Thymus (tissue), 11 donors: ENCODE data around the gene SETD7. TPM values are rescaled to one million over a fixed set of nuclear protein-coding genes. Genes with fewer than 3 reads are reported as not detected.
"Not testable (repeated sequence)": the region's sequence is repeated elsewhere in the genome, so short reads cannot be mapped to it uniquely, and the experiment has no call there.

Experiments used
- DNase-seq, 9 donors: peaks; one replicate each; pipeline ENCODE4 v3.0.0-alpha.2; 2013; ENCODE audit warnings: low spot score in 9 of 9, low read depth in 6 of 9, missing footprints in 1 of 9
- H3K27ac ChIP-seq, 2 donors: one replicate each; pipeline ENCODE4 v1.5.1; 2013; ENCODE audit warnings: control low read depth in 1 of 2, low read depth in 1 of 2, low read length in 1 of 2, mild to moderate bottlenecking in 1 of 2, moderate library complexity in 1 of 2
- H3K27me3 ChIP-seq, 2 donors: one replicate each; pipeline ENCODE4 v1.5.1; 2013; ENCODE audit warnings: low read length in 1 of 2; ENCODE audit not compliant: control insufficient read depth in 2 of 2, insufficient read depth in 1 of 2
- H3K36me3 ChIP-seq, 2 donors: one replicate each; pipeline ENCODE4 v1.5.1; 2013; ENCODE audit warnings: low read length in 1 of 2, mild to moderate bottlenecking in 1 of 2, moderate library complexity in 1 of 2; ENCODE audit not compliant: control insufficient read depth in 2 of 2, insufficient read depth in 2 of 2
- H3K4me1 ChIP-seq, 2 donors: one replicate each; pipeline ENCODE4 v1.5.1; 2013; ENCODE audit warnings: low read length in 2 of 2; ENCODE audit not compliant: control insufficient read depth in 2 of 2, insufficient read depth in 2 of 2
- H3K4me3 ChIP-seq, 2 donors: one replicate each; pipeline ENCODE4 v1.5.1; 2013; ENCODE audit warnings: low read length in 2 of 2, control low read depth in 1 of 2, mild to moderate bottlenecking in 1 of 2
- H3K9me3 ChIP-seq, 2 donors: one replicate each; pipeline ENCODE4 v1.5.1; 2013; ENCODE audit warnings: low read length in 1 of 2, mild to moderate bottlenecking in 1 of 2; ENCODE audit not compliant: control insufficient read depth in 2 of 2, insufficient read depth in 1 of 2
- WGBS: extraction: QIAGEN DNeasy Blood & Tissue Kit; methylation state at CpG from one replicate; pipeline ENCODE4 v1.1.7; 2013; 5-methylcytosine and 5-hydroxymethylcytosine counted together
- polyA plus RNA-seq: library from polyadenylated mRNA; stranded (reverse); fragments of 200-250 nt; gene quantifications from one replicate; pipeline ENCODE4 v1.2.3, GENCODE V29; 2013
- total RNA-seq: library from RNA; stranded (reverse); fragments of 120-200 nt; gene quantifications from one replicate; pipeline ENCODE4 v1.2.4, GENCODE V29; 2013
- donor health status: healthy.

Gene SETD7
- total and polyA plus RNA-seq, 2 donors = 6.0 to 15.6 TPM

DNA sequence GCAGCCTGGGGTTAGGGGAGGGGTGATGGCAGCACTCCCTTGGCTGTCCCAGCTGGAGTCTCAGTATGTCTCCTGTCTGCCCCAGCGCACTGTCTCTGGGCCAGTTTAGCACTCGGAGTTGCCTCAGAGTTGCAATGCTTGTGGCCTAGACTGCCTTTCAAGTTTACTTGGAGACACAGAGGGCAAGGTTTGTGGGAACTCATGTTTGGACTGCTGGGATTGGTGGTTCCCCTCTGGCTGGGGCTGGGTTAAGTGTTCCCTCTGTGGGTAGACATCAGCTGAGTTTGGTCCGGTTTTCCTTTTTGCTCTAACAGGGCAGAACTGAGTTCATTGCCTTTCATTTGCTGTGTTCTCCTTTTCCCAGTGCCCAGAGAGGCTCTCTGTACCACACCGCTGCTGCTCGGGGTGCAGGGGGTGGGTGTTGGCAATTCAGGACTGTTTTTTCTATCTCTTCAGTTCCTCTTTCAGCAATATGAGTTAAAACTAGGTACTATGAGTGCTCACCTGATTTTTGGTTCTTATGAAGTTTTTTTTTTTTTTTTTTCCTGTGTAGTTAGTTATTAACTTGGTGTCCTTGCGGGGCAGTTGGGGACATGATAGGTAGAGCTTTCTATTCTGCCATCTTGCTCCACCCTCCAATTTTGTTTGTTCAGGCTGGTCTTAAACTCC lies 84.9 kb downstream of the SETD7 start:
- Histone ChIP-seq H3K4me1 (no peaks in the 10 kb centered on the region), H3K36me3 (peaks cover 0 to 8% of the 10 kb centered on the region in 2 donors), H3K9me3 (peaks cover 2 to 11% of the 10 kb centered on the region in 2 donors), H3K27me3 (no peaks in the 10 kb centered on the region), H3K4me3 (no peak overlapping the region), H3K27ac (no peak overlapping the region)
- 97% methylated on average over 6 of the region's 6 CpGs for WGBS
- DNase-seq = no peak

DNA sequence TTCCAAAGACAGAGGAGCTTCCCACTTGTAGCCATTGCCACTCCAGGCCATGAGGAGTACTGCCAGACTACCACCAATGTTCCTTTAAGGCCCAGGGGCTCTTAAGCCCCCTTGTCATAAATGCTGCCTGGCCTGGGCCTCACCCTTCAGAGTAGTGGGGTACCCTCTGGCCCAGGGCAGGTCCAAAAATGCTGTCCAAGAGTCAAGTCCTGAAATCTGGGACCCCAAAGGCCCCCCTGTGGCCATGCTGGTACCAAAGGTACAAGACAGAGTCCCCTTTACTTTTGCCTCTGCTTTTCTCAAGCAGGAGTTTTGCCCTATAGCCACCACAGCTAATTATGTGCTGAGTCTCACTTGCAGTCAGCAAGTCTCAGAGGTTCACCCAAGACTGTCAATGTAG lies 85.7 kb downstream of the SETD7 start:
- Histone ChIP-seq H3K9me3 (peaks cover 2 to 14% of the 10 kb centered on the region in 2 donors), H3K4me1 (no peaks in the 10 kb centered on the region), H3K36me3 (peaks cover 0 to 8% of the 10 kb centered on the region in 2 donors)

DNA sequence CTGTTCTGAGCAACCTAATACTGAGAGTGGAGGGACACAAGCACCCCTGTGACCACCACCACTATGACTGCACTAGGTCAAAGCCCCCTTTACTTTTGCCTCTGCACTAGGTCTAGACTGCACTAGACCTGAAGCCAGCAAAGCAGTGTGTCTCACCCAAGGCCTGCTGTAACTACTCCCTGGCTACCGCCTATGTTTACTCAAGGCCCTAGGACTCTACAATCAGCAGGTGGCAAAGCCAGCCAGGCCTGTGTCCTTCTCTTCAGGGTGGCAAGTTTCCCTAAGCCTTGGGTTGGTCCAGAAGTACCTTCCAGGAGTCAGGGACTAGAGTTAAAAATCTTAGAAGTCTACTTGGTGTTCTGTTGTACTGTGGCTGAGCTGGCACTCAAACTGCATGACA lies 86.2 kb downstream of the SETD7 start:
- H3K27ac ChIP-seq = no peak overlapping the region
- no peaks in the 10 kb centered on the region for H3K27me3 ChIP-seq
- peaks cover 2 to 14% of the 10 kb centered on the region in 2 donors for H3K9me3 ChIP-seq
- H3K4me3 ChIP-seq = no peak overlapping the region
- peaks cover 0 to 8% of the 10 kb centered on the region in 2 donors for H3K36me3 ChIP-seq
- DNase-seq = no peak
- 100% methylated on average over 1 of the region's 1 CpG for WGBS
- no peaks in the 10 kb centered on the region for H3K4me1 ChIP-seq

More for the DNA sequence above, 85.7 kb downstream of the SETD7 start:
- DNase-seq = no peak
- Histone ChIP-seq H3K27ac (no peak overlapping the region), H3K4me3 (no peak overlapping the region), H3K27me3 (no peaks in the 10 kb centered on the region)

DNA sequence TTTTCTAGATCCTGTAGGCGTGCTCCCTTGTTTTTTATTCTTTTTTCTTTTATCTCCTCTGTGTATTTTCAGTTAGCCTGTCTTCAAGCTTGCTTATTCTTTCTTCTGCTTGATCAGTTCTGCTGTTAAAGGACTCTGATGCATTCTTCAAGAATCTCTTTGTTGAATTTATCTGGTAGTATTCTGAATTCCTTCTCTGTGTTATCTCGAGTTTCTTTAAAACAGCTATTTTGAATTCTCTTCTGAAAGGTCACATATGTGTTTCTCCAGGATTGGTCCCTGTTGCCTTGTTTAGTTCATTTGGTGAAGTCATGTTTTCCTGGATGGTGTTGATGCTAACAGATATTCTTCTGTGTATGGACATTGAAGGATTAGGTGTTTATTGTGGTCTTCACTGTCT lies 86.8 kb downstream of the SETD7 start:
- Histone ChIP-seq H3K9me3 (peaks cover 2 to 14% of the 10 kb centered on the region in 2 donors), H3K4me1 (no peaks in the 10 kb centered on the region), H3K27ac (no peak overlapping the region), H3K4me3 (no peak overlapping the region), H3K27me3 (no peaks in the 10 kb centered on the region), H3K36me3 (peaks cover 0 to 8% of the 10 kb centered on the region in 2 donors)
- 95% methylated on average over 2 of the region's 2 CpGs for WGBS
- DNase-seq = no peak

DNA sequence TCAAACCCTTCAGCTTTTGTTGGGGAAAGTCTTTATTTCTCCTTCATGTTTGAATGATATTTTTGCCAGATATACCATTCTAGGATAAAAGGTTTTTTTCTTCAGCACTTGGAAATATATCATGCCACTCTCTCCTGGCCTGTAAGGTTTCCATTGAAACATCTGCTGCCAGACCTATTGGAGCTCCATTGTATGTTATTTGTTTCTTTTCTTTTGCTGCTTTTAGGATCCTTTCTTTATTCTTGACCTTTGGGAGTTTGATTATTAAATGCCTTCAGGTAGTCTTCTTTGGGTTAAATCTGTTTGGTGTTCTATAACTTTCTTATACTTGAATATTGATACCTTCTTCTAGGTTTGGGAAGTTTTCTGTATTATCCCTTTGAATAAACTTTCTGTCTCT lies 87.3 kb downstream of the SETD7 start:
- not testable (repeated sequence) for H3K4me3 ChIP-seq, H3K4me1 ChIP-seq, H3K27me3 ChIP-seq, H3K27ac ChIP-seq, DNase-seq, H3K36me3 ChIP-seq
- peaks cover 2 to 17% of the 10 kb centered on the region in 2 donors for H3K9me3 ChIP-seq

DNA sequence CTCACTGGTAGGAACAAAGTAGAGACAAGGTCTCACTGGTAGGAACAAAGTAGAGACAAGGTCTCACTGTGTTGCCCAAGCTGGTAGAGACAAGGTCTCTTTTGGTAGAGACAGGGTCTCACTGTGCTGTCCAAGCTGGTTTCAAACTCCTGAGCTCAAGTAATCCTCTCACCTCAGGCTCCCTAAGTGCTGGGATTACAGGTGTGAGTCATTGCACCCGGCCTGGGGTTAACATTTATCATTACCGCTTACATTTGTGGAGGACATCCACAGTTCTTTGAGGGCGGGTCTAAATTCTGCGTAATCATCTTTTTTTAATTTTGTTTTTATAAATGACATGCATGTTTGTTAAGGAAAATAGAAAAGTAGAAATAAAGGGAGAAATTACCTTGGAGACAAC lies 90.1 kb downstream of the SETD7 start:
- 74% methylated on average over 4 of the region's 4 CpGs for WGBS
- Histone ChIP-seq H3K27me3 (no peaks in the 10 kb centered on the region), H3K36me3 (no peaks in the 10 kb centered on the region), H3K4me3 (no peak overlapping the region), H3K27ac (no peak overlapping the region), H3K9me3 (peaks cover 1 to 13% of the 10 kb centered on the region in 2 donors), H3K4me1 (no peaks in the 10 kb centered on the region)
- no peak for DNase-seq

DNA sequence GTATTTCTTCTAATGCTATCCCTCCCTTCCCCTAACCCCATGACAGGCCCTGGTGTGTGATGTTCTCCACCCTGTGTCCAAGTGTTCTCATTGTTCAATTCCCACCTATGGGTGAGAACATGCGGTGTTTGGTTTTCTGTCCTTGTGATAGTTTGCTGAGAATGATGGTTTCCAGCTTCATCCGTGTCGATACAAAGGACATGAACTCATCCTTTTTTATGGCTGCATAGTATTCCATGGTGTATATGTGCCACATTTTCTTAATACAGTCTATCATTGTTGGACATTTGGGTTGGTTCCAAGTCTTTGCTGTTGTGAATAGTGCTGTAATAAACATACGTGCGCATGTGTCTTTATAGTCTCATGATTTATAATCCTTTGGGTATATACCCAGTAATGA lies 91.5 kb downstream of the SETD7 start:
- 98% methylated on average over 5 of the region's 5 CpGs for WGBS
- H3K4me1 ChIP-seq, H3K27ac ChIP-seq, H3K9me3 ChIP-seq, H3K27me3 ChIP-seq, H3K4me3 ChIP-seq, H3K36me3 ChIP-seq, DNase-seq: not testable (repeated sequence)

DNA sequence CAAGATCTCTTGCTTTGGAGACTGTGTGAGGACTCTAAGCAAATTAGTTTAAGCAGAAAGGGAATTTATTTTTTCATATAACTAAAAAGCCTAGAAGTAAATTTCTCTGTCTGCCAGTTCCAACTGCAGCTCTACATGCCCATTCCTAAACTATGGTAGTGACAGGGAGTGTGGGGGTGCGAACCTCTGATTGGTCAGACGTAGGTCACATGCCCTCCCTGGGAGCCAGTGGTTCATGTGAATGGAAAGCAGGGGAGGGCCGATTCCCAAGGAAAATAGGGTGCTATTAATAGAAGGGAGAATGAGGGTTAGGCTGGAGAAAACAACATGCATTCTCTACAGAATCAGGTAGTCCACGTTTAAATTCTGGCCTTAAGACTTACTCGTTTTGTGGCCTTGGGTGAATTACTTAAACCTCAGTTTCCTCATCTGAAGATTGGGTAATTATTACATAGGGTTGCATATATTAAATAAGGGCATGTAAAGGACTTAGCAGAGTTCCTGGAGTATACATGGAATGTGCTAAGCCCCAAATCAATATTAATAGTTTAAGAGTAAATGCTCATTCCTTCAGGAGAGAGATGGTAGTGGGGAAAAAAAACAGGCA lies 94.9 kb downstream of the SETD7 start:
- peaks cover under 1 to 2% of the 10 kb centered on the region in 2 donors for H3K4me1 ChIP-seq
- 96% methylated on average over 5 of the region's 5 CpGs for WGBS

DNA sequence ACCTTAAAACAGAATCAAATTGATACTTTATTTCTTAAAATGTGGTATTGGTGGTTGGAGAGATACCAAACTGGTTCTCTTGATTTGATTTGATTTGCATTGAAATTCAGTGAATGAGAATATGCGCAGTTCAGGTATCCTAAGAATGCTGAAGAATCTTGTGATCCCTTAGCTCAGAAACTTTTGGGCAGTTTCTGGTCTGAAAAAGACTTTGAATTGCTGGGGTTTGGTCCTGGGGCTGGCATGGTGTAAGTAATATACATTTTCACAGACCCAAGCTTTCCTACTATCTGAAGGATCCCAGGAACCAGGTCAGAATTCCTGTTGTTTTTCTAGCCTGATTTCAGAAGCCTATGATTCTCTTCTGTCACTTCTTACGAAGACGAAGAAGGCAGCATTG lies 95.5 kb downstream of the SETD7 start:
- Histone ChIP-seq H3K27me3 (no peaks in the 10 kb centered on the region), H3K4me1 (peaks cover 6 to 7% of the 10 kb centered on the region in 2 donors), H3K9me3 (peaks cover 0 to 3% of the 10 kb centered on the region in 2 donors), H3K4me3 (no peak overlapping the region), H3K27ac (peak overlapping the region in 1 of 2 donors; percentile 5), H3K36me3 (peaks cover 0 to 2% of the 10 kb centered on the region in 2 donors)
- 99% methylated on average over 3 of the region's 3 CpGs for WGBS
- no peak for DNase-seq

More for the DNA sequence above, 94.9 kb downstream of the SETD7 start:
- no peaks in the 10 kb centered on the region for H3K27me3 ChIP-seq
- no peak overlapping the region for H3K27ac ChIP-seq
- no peak overlapping the region for H3K4me3 ChIP-seq
- peaks cover 0 to 2% of the 10 kb centered on the region in 2 donors for H3K36me3 ChIP-seq
- peaks cover 0 to 6% of the 10 kb centered on the region in 2 donors for H3K9me3 ChIP-seq
- DNase-seq = no peak
